BJ (cell line): ENCODE data around the gene OR51S1. TPM values are rescaled to one million over a fixed set of nuclear protein-coding genes. Genes with fewer than 3 reads are reported as not detected.
"Not testable (repeated sequence)": the region's sequence is repeated elsewhere in the genome, so short reads cannot be mapped to it uniquely, and the experiment has no call there.

Experiments
- CTCF ChIA-PET: fragments of 350-600 bp; formaldehyde crosslinking; extraction: SDS; loops from one replicate; lab custom pipeline; 2021; ENCODE audit warnings: antibody characterized with exemption, inconsistent platforms; lab: Yijun Ruan, JAX
- POLR2A ChIA-PET: fragments of 300-600 bp; sonication (Branson Sonifier 250); formaldehyde crosslinking; extraction: SDS; loops from one replicate; lab custom pipeline; 2021; ENCODE audit warnings: antibody characterized with exemption; lab: Charles Lee
- DNase-seq: peaks from one replicate; pipeline ENCODE4 v3.0.0-alpha.2; 2011; ENCODE audit warnings: low read depth
- H3K27me3 ChIP-seq: 2 replicates; pipeline ENCODE4 v1.6.0; 2011; ENCODE audit warnings: low read length; ENCODE audit not compliant: control insufficient read depth, insufficient read depth
- H3K36me3 ChIP-seq: 2 replicates; pipeline ENCODE4 v1.5.1; 2011; ENCODE audit warnings: low read length; ENCODE audit not compliant: control insufficient read depth, insufficient read depth
- H3K4me3 ChIP-seq: 2 replicates; pipeline ENCODE4 v1.5.1; 2011; ENCODE audit warnings: low read depth, mild to moderate bottlenecking, control low read depth, low read length
- polyA plus RNA-seq: library from polyadenylated mRNA; depleted of rRNA; stranded (reverse); fragments of >200 nt; gene quantifications from 2 replicates; pipeline ENCODE4 v1.2.3, GENCODE V29; 2011; rRNA removed
- TF ChIP-seq, protein P1 (sequence below): IDR thresholded peaks from 2 replicates; pipeline ENCODE4 v1.5.1; 2011; ENCODE audit warnings: low read depth, mild to moderate bottlenecking, control low read depth, inconsistent platforms, low read length, moderate library complexity; ENCODE audit not compliant: insufficient read depth

OR51S1 gene
- polyA plus RNA-seq, 1 experiment = not detected

DNA sequence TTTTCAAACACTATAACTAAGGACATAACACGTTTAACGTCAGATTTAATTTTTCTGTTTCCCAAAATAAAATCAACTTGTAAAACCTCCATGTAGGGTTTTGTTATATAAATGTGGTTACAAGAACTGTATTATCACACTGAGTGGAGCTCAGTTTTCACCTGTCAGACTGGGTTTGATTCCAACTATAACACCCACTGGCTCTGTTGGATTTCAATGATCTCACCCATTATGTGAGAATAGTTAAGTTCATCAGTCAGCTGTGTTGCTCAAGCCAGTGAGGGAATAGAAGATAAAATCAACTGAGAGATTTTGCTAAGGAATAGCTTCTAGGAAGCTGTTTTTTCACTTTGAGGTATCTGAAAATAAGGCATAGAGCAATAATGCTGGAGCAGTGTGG is 39.8 kb downstream of the OR51S1 start:
- DNase-seq = no peak
- Histone ChIP-seq H3K4me3 (no peak overlapping the region), H3K27me3 (no peaks in the 10 kb centered on the region), H3K36me3 (no peaks in the 10 kb centered on the region)
- ChIA-PET POLR2A (no interaction called here), CTCF (no interaction called here)
- TF ChIP-seq, protein P1, sequence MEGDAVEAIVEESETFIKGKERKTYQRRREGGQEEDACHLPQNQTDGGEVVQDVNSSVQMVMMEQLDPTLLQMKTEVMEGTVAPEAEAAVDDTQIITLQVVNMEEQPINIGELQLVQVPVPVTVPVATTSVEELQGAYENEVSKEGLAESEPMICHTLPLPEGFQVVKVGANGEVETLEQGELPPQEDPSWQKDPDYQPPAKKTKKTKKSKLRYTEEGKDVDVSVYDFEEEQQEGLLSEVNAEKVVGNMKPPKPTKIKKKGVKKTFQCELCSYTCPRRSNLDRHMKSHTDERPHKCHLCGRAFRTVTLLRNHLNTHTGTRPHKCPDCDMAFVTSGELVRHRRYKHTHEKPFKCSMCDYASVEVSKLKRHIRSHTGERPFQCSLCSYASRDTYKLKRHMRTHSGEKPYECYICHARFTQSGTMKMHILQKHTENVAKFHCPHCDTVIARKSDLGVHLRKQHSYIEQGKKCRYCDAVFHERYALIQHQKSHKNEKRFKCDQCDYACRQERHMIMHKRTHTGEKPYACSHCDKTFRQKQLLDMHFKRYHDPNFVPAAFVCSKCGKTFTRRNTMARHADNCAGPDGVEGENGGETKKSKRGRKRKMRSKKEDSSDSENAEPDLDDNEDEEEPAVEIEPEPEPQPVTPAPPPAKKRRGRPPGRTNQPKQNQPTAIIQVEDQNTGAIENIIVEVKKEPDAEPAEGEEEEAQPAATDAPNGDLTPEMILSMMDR = no peak

DNA sequence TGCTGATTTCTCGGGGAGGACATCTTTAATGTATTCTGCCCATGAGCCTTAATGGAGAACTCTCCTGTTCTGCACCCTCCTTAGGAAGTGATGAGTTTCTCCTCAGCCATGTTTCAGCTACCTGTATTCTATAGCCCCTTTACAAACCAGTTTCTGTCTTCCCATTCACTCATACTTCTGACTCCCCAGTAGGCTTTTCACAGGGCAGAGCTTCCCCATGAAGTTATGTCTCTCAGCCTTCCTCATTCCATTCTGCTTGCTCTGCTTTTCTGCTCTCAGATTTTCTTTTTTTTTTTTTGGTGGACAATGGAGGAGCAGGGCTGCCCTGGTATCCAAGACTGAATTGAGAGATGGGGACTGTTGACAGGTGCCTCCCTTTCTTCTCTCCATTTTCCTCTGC is 40.5 kb downstream of the OR51S1 start:
- TF ChIP-seq, protein P1 = no peak
- POLR2A ChIA-PET = no interaction called here
- CTCF ChIA-PET = no interaction called here
- H3K27me3 ChIP-seq = no peaks in the 10 kb centered on the region
- no peak for DNase-seq
- H3K4me3 ChIP-seq = no peak overlapping the region
- H3K36me3 ChIP-seq = no peaks in the 10 kb centered on the region

DNA sequence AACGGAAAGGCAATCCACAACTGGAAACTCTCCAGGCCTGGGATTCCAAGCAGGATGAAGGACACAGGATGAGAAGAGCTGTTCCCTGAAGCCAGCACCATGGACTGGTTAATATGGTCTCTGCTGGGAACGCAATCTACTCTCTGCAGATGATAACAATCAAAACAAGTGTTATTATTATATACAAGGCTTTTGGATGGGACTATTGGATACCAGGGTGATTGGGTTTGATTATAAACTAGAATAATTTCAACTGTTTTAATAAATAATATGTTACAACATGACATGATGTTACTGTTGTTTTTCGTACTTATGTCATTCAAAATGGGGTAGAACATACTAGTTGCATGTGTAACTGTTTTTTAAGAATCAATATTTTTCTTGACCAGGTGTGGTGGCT is 44.7 kb downstream of the OR51S1 start, which contains the start of gene OR52R1:
OR52R1 (minus strand) TSS at position 101 of the 400 bp plus-strand sequence; CDS start at position 101, 0 bp downstream.
- Histone ChIP-seq H3K4me3 (no peak within 1 kb of the TSS), H3K36me3 (no peaks in the 10 kb centered on the region), H3K27me3 (no peaks in the 10 kb centered on the region)
- TF ChIP-seq, protein P1 = no peak
- POLR2A ChIA-PET = no interaction called here
- CTCF ChIA-PET = no interaction called here
- no peak for DNase-seq

DNA sequence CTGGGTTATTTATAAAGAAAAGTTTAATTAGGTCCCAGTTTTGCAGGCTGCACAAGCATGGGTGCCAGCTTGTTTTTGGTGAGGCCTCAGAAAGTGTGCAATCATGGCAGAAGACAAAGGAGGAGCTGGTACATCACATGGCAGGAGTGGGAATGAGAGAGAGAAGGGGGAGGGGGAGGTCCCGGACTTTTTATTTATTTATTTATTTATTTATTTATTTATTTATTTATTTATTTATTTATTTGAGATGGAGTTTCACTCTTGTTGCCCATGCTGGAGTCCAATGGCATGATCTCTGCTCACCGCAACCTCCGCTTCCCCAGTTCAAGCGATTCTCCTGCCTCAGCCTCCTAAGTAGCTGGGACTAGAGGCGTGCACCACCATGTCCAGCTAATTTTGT is 47.7 kb downstream of the OR51S1 start:
- DNase-seq, H3K4me3 ChIP-seq, CTCF ChIA-PET, H3K27me3 ChIP-seq, H3K36me3 ChIP-seq: not testable (repeated sequence)
- POLR2A ChIA-PET = interaction anchor here (0.6 kb wide), 1 partner anchor 170 kb away, joined by 4 read pairs; no protein-coding TSS in a partner anchor

DNA sequence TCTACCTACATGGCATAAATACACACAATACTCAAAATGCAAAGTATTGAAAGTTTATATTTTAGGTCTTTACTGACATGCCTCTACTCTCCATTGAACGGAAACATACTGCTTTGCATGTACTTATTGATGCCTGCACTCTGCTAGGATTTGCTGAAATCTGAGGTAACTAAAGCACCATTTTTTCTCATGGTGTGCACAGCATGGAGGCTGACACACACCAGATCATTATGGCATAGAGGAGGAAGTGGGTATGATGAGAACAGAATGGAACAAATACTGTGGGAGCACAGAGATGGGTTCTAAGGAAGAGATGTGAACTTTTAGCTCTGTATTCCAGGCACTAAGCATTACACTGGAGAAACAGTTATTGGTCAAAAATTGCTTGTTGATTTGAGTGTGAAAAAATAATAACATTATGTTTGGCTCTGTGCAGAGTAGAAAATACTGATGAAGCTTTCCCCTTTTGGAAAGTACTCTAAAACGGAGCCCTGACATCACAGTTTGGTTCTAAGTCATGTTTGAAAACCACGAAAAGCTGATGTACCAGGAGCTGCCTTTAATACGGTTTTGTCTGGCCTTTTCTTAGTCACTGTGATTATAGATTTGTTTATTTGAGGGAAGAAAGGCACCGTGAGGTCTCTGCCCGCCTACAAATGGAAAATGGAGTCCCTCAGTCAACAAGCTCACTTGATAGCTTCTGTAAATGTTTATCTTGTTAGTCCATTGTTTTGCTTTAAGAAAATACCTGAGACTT is 50.4 kb downstream of the OR51S1 start:
- TF ChIP-seq, protein P1 = no peak
- DNase-seq = no peak
- ChIA-PET CTCF (interaction anchor here (1.7 kb wide), 1 partner anchor 162 kb away, joined by 4 read pairs; the partner anchor contains the start of gene OR51D1), POLR2A (no interaction called here)
- no peak overlapping the region for H3K4me3 ChIP-seq
- H3K27me3 ChIP-seq = no peaks in the 10 kb centered on the region
- H3K36me3 ChIP-seq = no peaks in the 10 kb centered on the region

Other genes starting within 250 kb of the OR51S1 start
- 6.2 and 6.5 TPM in 2 replicates for gene TRIM68, start 241.0 kb downstream of the OR51S1 start, polyA plus RNA-seq
- gene OR51D1, start 211.7 kb downstream of the OR51S1 start, polyA plus RNA-seq = not detected in 2 replicates
- gene OR51E1, start 205.2 kb downstream of the OR51S1 start, polyA plus RNA-seq = not detected in 2 replicates
- gene OR51E2, start 151.4 kb downstream of the OR51S1 start, polyA plus RNA-seq = not detected in 2 replicates
- not detected in 2 replicates for gene MMP26, start 144.4 kb downstream of the OR51S1 start, polyA plus RNA-seq
- not detected in 2 replicates for gene OR51F1, start 79.3 kb downstream of the OR51S1 start, polyA plus RNA-seq
- not detected in 2 replicates for gene OR52R1, start 44.8 kb downstream of the OR51S1 start, polyA plus RNA-seq
- gene OR51F2, start 27.9 kb downstream of the OR51S1 start, polyA plus RNA-seq = not detected in 2 replicates
- gene OR51T1, start 32.7 kb upstream of the OR51S1 start, polyA plus RNA-seq = not detected in 2 replicates
- not detected in 2 replicates for gene OR51A7, start 54.6 kb upstream of the OR51S1 start, polyA plus RNA-seq
- not detected in 2 replicates for gene OR51G2, start 70.1 kb upstream of the OR51S1 start, polyA plus RNA-seq
- not detected in 2 replicates for gene OR51G1, start 75.1 kb upstream of the OR51S1 start, polyA plus RNA-seq
- gene OR51A4, start 98.4 kb upstream of the OR51S1 start, polyA plus RNA-seq = not detected in 2 replicates
- not detected in 2 replicates for gene OR51A2, start 106.5 kb upstream of the OR51S1 start, polyA plus RNA-seq
- not detected in 2 replicates for gene OR51L1, start 145.6 kb upstream of the OR51S1 start, polyA plus RNA-seq
- not detected in 2 replicates for gene OR52J3, start 197.3 kb upstream of the OR51S1 start, polyA plus RNA-seq
- not detected in 2 replicates for gene OR52E2, start 210.4 kb upstream of the OR51S1 start, polyA plus RNA-seq
- gene OR52E1, start 220.4 kb upstream of the OR51S1 start, polyA plus RNA-seq = not detected in 2 replicates